Duodenal mucosa (tissue), 2 donors: ENCODE data around the gene CISH.

Experiments used
- H3K27ac ChIP-seq: one replicate; pipeline ENCODE4 v1.7.0; 2013; ENCODE audit warnings: low read depth, low read length
- H3K27me3 ChIP-seq, 2 donors: one replicate each; pipeline ENCODE4 v1.7.0; 2013; ENCODE audit warnings: low read length in 2 of 2, control low read depth in 1 of 2; ENCODE audit not compliant: insufficient read depth in 2 of 2, control insufficient read depth in 1 of 2
- H3K36me3 ChIP-seq, 2 donors: one replicate each; pipeline ENCODE4 v1.7.0; 2013; ENCODE audit warnings: low read length in 2 of 2, control low read depth in 1 of 2; ENCODE audit not compliant: insufficient read depth in 2 of 2, control insufficient read depth in 1 of 2
- H3K4me1 ChIP-seq, 2 donors: one replicate each; pipeline ENCODE4 v1.7.0; 2013; ENCODE audit warnings: low read length in 2 of 2, control low read depth in 1 of 2; ENCODE audit not compliant: insufficient read depth in 2 of 2, control insufficient read depth in 1 of 2
- H3K4me3 ChIP-seq, 2 donors: one replicate each; pipeline ENCODE4 v1.7.0; 2013; ENCODE audit warnings: low read length in 2 of 2, low read depth in 1 of 2
- H3K9ac ChIP-seq, 2 donors: one replicate each; pipeline ENCODE4 v1.7.0; 2013; ENCODE audit warnings: low read length in 2 of 2, low read depth in 1 of 2
- H3K9me3 ChIP-seq, 2 donors: one replicate each; pipeline ENCODE4 v1.7.0; 2013; ENCODE audit warnings: low read length in 2 of 2, control low read depth in 1 of 2; ENCODE audit not compliant: control insufficient read depth in 1 of 2

Gene CISH

GRCh38 chr3:50608278-50608677 is 3.3 kb downstream of the CISH start:
- peaks cover 32 to 47% of the 10 kb centered on the region in 2 donors for H3K36me3 ChIP-seq
- no peak overlapping the region for H3K27ac ChIP-seq
- H3K9me3 ChIP-seq: no peaks in the 10 kb centered on the region
- peak overlapping the region; percentile 89 to 92 for H3K4me3 ChIP-seq
- H3K27me3 ChIP-seq: no peaks in the 10 kb centered on the region
- peaks cover 71 to 78% of the 10 kb centered on the region in 2 donors for H3K4me1 ChIP-seq
- H3K9ac ChIP-seq: peak overlapping the region; percentile 26 to 88

DNA sequence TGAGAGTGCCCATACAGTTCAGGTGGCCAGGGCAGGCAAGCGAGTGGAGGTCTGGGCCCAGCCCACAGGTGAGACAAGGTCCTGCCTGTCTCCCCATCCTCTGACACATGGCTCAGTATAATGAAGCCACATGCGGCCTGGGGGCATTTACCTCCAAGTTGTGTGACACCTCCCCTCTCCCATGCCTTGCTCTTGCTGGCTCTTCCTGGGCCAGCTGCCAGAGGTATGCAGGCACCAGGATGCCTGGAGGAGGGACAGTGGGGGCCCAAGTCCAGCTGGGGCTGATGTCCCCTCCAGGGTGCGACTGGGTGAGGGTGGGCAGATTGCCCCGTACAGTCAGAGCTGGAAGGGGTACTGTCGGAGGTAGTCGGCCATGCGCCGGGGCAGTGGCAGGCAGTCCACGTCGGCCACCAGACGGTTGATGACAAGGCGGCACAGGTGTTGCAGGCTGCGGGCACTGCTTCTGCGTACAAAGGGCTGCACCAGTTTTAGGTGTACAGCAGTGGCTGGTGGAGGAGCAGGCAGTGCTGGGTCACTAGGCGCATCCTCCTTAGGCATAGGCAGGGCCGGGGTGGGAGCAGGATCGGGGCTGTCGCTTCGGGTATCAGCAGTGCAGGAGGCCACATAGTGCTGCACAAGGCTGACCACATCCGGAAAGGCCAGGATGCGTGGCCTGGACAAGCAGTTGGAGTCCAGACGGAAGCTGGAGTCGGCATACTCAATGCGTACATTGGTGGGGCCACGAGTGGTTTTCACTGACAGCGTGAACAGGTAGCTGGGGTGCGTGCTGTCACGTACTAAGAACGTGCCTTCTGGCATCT is 4.1 kb downstream of the CISH start:
- Histone ChIP-seq H3K9me3 (no peaks in the 10 kb centered on the region), H3K36me3 (peaks cover 32 to 47% of the 10 kb centered on the region in 2 donors), H3K27me3 (no peaks in the 10 kb centered on the region), H3K27ac (no peak overlapping the region), H3K4me3 (peak overlapping the region in 1 of 2 donors; percentile 92), H3K9ac (peak overlapping the region in 1 of 2 donors; percentile 30), H3K4me1 (peaks cover 73 to 79% of the 10 kb centered on the region in 2 donors)

DNA sequence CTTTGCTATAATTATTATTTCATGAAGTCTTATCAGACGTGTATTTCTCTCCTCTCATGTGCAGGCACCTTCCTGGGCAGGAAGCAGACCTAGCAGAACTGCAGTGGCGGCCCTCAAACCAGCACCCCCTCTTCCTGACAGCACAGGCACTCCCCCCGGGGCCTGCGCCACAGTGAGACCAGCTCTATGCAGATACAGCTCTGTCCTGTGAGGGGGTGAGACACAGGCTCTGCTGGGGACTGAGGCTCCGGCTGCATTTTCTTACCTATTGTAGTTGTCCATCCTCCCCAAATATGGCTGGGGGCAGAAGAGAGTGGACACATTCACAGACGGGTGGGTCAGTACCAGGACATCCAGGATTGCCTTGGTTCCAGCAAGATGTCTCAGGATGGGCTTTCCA is 5.0 kb downstream of the CISH start:
- peaks cover 80 to 87% of the 10 kb centered on the region in 2 donors for H3K4me1 ChIP-seq
- H3K27me3 ChIP-seq: no peaks in the 10 kb centered on the region
- H3K9me3 ChIP-seq: no peaks in the 10 kb centered on the region
- peaks cover 32 to 47% of the 10 kb centered on the region in 2 donors for H3K36me3 ChIP-seq
- H3K9ac ChIP-seq: peak overlapping the region in 1 of 2 donors; percentile 5
- H3K27ac ChIP-seq: no peak overlapping the region
- H3K4me3 ChIP-seq: peak overlapping the region in 1 of 2 donors; percentile 92

DNA sequence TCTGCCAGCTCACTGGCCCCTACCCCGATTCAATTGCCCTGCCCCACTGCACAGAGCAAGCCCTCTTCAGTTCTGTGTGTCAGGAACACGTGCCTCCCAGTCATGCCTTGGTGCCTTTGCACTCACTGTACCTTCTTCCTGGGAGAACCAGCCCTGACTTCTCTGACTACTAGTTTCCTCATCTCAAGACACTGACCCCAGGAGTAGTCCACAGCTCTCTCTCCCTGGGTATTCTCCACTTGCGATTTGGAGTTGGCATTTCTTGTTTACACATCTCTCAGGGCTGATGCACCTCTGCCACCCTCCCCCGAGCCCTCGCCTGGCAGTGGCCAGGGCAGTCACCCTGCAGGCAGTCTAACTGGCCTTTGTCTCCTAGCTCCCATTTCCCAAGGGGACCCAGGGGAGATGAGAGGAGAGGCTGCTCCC is 5.7 kb downstream of the CISH start:
- H3K4me3 ChIP-seq: peak overlapping the region in 1 of 2 donors; percentile 11
- no peak overlapping the region for H3K27ac ChIP-seq
- H3K4me1 ChIP-seq: peaks cover 86 to 91% of the 10 kb centered on the region in 2 donors
- no peaks in the 10 kb centered on the region for H3K9me3 ChIP-seq
- no peaks in the 10 kb centered on the region for H3K27me3 ChIP-seq
- peak overlapping the region in 1 of 2 donors; percentile 5 for H3K9ac ChIP-seq
- H3K36me3 ChIP-seq: peaks cover 32 to 47% of the 10 kb centered on the region in 2 donors

- H3K36me3 ChIP-seq: peaks cover 31 to 44% of the 10 kb centered on the region in 2 donors
- H3K4me3 ChIP-seq: no peak overlapping the region
- H3K27ac ChIP-seq: peak overlapping the region; percentile 15
- peaks cover 86 to 91% of the 10 kb centered on the region in 2 donors for H3K4me1 ChIP-seq
- no peaks in the 10 kb centered on the region for H3K27me3 ChIP-seq
- H3K9me3 ChIP-seq: no peaks in the 10 kb centered on the region
- no peak overlapping the region for H3K9ac ChIP-seq
Observed at GRCh38 chr3:50604628-50605588, 6.7 kb downstream of the CISH start.

DNA sequence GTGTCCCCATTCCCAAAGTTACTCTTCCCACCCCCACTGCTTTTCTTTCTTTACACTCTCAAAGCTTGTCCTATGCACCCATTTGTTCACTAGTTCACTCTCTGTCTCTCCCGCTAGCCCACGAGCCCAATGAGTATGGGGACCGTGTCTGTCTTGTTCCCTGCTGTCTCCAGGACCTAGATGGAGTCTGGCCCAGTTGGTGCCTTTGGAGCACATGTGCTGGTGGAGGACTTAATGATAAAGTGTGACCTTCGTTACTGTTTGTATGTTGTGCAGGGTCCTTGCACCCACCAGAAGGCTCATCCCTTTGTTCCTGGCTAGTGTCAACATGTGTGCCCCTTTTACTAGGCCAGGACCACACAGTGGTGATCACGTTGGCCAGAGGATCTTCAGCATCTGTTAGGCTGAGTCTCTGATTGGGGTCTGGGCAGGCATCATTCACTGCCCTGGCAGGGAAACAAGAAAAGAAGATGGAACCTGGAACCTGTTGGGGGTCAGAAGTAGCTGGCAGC is 7.4 kb downstream of the CISH start:
- Histone ChIP-seq H3K9me3 (no peaks in the 10 kb centered on the region), H3K4me3 (no peak overlapping the region), H3K36me3 (peaks cover 26 to 43% of the 10 kb centered on the region in 2 donors), H3K27ac (peak overlapping the region; percentile 15), H3K4me1 (peaks cover 84% of the 10 kb centered on the region in 2 donors), H3K9ac (no peak overlapping the region), H3K27me3 (no peaks in the 10 kb centered on the region)

GRCh38 chr3:50603261-50604109 is 8.1 kb downstream of the CISH start:
- Histone ChIP-seq H3K9me3 (no peaks in the 10 kb centered on the region), H3K27ac (peak overlapping the region; percentile 82), H3K4me3 (no peak overlapping the region), H3K27me3 (no peaks in the 10 kb centered on the region), H3K9ac (peak overlapping the region; percentile 58 to 67), H3K4me1 (peaks cover 77 to 78% of the 10 kb centered on the region in 2 donors), H3K36me3 (peaks cover 22 to 42% of the 10 kb centered on the region in 2 donors)

DNA sequence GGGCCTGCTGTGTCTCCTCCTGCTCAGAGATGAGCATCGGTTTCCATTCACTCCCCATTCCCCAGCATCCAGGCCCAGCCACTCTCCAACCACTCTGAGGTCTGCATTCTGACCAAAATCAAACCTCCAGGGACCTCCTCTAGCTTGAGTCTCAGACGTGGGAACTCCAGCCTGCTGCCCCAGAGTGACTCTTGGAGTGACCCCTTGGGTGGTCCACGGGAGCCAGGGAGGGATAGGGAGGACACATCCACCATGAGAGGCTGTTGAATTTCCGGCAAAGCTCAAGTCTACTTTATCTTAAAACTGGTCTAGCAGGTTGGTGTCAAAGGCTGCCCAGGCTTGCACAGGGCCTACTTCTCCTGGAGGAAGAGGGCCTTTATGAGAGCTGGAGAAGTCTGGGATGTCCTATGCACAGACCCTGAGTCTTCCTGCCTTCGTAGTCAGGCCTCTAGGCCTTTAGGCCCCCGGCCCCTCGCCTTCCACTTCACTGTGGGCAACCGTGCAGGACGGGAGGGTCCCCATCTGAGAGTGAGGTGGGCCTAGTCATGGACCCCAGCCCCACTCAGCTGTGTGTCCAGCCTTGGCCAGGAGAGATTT is 8.9 kb downstream of the CISH start:
- Histone ChIP-seq H3K9me3 (no peaks in the 10 kb centered on the region), H3K27ac (peak overlapping the region; percentile 82), H3K4me3 (peak overlapping the region in 1 of 2 donors; percentile 29), H3K36me3 (peaks cover 21 to 34% of the 10 kb centered on the region in 2 donors), H3K27me3 (no peaks in the 10 kb centered on the region), H3K9ac (peak overlapping the region; percentile 58 to 67), H3K4me1 (peaks cover 71 to 78% of the 10 kb centered on the region in 2 donors)
